Measurements from ENCODE around the gene ASCL2. TPM values are rescaled to one million over a fixed set of nuclear protein-coding genes. Genes with fewer than 3 reads are reported as not detected.

The ASCL2 gene
- total RNA-seq, 1 experiment from 2014 or later, result not detected

DNA sequence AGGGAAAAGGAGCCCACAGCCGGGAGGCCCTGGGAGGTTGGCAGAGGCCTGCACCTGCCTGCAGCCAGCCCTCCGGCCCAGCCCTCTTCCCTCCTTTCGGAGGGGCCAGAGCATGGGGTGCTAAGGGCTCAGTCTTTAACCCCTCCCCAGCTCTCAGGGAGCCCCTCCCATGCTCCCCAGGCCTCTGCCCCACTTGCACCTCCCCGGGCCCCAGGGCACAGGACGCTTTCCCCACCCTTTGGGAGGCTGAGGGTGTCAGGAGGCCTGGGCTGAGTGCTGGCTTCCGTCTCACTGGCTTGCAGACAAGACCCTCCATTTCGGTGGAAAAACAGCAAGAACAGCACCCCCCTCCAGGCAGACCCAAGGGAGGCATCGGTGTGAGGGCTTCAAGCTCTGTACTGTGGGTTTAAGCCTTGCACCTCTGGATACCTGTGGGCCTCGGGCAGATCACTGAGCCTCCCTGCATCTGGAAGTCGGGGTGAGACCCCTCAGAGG is 7.3 kb downstream of the ASCL2 start:
- DNase-seq (ENCODE audit: low read depth), result no peak

GRCh38 chr11:2262301-2263070 is 7.9 kb downstream of the ASCL2 start:
- no peak for DNase-seq (ENCODE audit: low read depth)

DNA sequence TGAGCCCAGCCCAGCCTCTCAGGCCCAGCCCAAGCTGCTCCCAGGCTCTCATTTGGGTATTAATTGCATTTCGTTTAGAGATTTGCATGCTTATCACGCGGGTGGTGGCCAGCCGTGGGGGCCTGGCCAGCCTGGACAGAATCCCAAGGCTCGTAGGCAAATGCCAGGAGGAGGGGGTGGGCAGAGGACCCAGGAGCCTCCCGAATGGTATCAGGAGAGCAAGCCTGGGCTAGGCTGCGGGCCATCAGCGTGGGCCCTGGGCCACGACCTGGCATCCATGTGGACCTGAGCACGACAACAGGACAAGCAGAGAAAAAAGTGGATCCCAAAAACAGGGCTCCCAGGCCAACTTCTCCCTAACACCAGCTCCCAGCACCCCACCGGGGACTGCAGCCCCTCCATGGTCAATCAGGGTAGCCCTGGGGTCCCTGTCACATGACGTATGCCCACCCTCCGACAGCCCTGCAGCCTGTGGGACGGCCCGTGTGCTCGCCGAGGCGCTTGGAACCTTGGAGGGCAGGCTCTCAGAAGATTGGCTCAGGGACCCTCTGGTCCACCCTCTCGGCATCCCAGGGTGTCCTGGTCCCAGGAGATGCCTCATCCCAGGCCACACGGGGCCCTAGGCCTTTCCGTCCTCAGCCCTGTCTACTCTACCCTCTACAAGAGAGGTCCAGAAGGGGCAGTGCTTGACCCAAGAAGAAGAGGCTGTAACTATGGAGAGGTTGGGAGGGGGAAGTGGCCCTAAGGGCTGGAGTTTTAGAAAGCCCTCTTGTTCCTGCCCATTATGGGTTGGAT is 8.8 kb downstream of the ASCL2 start:
- no peak for DNase-seq (ENCODE audit: low read depth)

DNA sequence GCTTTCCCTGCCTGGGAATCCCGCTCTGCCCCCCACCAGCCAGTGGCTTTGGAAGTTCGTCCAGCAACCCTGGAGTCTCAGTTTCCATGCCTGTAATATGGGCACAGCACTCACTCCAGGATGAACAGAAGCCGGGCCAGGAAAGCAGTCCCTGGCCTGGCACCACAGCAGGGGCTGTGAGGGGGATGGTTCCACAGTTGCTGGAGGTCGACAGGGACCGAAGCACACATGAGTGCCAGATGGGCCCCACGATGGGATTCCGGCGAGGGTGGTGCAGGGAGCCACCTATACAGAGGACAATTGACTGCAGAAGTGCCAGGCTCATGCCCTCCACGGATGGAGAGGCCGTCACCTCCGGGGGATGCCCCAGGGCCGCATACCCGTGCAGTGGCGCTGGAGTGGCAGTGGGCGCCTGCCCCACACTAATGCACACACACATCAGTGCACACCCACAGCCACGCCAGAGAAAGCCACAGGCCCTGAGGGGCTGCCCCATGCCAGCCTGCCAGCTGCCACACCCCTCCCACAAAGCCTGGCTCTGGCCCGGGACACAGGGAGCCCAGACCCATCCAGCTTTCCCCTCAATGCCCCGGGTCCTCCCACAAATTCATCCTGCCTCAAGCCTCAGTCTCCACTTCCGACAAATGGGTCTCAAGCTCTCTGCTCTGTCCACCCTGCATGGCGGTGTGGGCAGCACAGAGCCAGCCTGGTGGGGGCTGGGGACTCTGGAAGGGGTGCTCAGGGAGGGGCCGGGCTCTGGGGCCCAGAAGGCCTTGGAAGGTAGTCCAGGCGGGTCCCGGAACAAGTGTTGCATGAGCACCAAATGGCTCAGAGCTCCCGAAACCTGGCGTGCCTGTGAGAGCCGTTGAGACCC is 9.7 kb downstream of the ASCL2 start:
- DNase-seq (ENCODE audit: low read depth), result no peak

DNA sequence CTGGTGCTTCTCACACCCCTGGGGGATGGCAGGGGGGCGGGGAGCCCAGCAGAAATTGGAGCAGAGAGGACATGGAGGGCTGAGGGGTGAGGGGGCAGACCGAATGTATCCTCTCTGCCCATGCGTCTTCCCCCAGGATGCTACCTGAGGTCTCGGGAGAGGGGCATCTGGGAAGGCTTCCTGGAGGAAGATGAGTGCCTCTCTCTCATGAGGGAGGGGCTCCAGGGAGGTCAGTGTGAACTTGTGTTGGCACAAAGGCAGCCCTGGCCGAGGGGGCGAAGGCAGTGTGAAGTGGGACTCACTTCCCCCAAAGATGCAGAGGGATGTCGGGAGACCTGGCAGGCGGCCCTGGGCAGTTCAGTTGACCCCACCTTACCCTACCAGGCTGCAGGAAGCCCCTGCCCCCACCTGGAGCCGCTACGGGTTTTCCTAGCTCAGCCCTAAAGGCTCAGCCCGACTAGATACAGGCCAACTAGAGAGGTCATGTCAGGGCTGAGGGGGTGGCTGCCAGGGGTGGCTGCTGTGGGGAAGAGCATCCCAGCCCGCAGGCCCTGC is 10.4 kb downstream of the ASCL2 start:
- DNase-seq (ENCODE audit: low read depth), result no peak

GRCh38 chr11:2259466-2259830 is 10.9 kb downstream of the ASCL2 start:
- no peak for DNase-seq (ENCODE audit: low read depth)

DNA sequence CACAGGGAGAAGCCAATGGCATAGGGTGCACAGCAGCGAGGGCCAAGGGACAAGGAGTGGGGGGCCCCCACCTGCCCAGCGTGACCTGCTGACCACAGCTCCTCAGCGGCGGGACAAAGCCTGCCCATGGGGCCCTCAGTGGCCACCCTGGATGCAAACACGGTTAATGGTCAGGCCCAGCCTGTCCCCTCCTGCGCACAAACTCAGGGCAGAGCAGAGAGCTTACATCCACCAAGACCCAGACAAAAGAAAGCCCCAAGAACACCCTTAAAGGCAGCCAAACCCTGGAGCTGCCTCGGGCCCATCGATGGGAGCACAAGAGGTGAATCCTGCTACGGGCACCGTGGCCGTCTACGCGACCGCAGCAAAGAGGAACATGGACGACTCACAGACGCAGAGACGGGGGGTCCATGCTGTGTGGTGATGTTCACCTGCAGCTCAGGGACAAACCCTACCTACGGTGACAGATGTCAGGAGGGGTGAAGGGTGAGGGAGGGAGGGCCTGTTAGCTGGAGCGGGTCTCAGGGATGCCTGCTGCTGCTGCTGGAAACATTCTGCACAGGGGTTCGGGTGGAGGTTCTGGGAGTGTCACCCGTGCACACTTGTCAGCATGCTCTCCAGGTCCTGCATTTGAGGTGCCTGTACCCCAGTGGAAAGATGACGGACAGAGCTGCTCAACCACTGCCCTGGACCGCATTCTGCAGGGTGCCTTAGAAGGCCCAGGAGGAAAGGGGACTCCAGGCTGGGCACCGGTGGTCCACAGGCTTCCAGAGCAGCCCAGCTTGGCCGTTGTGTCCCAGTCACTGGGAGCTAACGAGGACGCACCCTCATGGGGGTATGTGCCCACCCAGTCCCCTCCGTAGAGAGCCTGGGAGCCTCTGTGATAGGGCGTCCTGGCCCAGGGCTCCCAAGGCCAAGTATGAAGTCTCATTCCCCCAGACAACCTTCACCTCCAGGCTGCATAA is 11.6 kb downstream of the ASCL2 start:
- no peak for DNase-seq (ENCODE audit: low read depth)

GRCh38 chr11:2256951-2257700 is 13.3 kb downstream of the ASCL2 start:
- DNase-seq (ENCODE audit: low read depth), result no peak

DNA sequence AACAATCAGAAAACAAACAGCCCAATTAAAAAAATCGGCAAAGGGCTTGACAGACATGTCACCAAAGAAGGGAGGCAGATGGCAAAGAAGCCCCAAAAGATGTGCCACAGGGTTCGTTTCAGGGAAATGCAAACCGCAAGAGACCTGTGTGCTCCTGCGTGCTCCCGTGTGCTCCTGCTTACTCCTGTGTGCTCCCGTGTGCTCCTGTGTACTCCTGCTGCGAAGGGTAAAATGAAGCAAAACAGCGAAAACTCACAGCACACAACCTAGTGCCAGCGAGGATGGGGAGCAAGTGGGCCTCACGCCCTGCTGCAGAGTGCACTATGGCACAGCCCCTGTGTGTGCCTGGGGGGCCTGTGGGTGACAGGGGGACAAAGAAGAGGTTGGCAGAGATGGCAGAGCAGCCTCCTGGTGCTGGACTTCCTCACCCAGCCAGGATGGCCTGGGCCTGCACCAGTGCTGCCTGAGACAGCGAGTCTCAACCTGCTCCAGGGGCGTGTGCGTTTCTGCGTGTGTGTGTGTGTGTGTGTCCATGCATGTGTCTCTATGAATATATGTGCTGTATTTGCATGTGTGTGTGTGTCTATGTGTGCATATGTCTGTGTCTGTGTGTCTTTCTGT is 14.0 kb downstream of the ASCL2 start:
- no peak for DNase-seq (ENCODE audit: low read depth)

DNA sequence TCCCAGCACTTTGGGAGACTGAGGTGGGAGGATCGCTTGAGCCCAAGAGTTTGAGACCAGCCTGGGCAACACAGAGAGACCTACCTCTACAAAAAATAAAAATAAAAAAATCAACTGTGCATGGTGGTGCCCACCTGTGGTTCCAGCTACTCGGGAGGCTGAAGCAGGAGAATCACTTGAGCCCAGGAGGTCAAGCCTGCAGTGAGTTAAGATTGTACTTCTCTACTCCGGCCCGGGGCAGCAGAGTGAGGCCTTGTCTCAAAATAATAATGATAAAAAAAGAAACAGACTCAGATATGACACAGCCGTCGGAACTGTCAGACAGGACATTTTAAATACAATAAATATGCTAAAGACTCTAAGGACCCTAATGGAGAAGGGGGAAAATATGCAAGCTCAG is 18.4 kb downstream of the ASCL2 start:
- no peak for DNase-seq (ENCODE audit: low read depth)

GRCh38 chr11:2251138-2251537 is 19.2 kb downstream of the ASCL2 start:
- DNase-seq (ENCODE audit: low read depth), result no peak

DNA sequence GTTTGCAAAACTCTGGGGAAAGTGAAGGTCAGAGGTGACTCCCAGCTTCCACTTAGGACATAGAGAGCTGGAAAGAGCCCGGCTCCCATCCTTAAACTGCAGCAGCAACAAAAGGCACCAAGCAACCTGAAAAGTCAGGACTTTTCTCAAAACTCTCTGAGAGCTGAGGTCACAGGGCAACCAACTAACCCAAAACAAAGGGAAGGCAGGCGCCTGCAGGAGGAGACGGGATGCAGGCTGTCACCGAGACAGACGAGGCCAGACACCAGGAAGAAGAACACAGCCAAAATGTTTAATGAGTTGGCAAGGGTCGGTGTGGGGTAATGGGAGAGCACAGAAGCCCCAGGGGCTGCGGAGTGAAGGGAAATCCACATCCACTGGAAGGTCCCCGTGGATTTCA is 19.9 kb downstream of the ASCL2 start:
- DNase-seq (ENCODE audit: low read depth), result no peak

DNA sequence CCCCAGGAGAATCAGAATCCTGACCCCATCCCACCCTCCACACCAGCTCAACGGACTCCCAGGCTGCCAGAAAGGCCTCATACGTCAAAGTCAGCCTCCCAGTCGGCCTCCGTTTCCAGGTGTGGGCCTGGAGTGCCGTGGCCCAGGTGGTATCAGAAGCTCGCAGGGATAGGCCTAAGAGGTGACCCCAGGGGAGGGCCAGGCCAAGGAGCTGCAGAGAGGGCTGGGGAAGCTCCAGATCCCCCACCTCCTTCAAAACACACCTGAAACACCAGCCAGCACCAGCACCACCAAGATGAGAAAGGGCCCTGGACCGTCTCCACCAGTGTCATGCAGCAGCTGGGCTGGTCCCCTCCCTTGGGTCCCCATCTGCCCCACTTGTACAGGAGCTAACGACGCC is 20.3 kb downstream of the ASCL2 start:
- DNase-seq (ENCODE audit: low read depth), result no peak

GRCh38 chr11:2249189-2249916 is 21.0 kb downstream of the ASCL2 start:
- DNase-seq (ENCODE audit: low read depth), result no peak

DNA sequence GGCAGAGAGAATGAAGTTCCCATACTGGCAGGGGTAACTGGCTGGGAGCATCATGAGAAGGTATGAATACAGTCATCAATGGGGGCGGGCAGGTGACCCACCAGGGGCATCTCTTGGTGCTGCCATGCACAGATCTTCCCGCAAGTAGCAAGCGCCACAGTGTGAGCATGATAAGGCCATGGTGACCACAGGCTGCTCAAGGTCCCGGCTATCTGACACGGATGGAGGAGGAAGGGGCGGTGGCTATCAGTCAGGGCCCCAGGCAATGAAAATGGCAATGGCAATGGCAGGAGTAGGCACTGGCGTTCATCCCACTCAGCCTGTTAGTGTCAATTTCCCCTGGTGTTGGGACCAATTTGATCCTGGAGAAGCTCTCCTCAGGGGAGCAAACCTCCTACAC is 21.6 kb downstream of the ASCL2 start:
- no peak for DNase-seq (ENCODE audit: low read depth)

GRCh38 chr11:2248242-2248641 is 22.1 kb downstream of the ASCL2 start:
- no peak for DNase-seq (ENCODE audit: low read depth)

GRCh38 chr11:2247496-2247895 is 22.9 kb downstream of the ASCL2 start:
- no peak for DNase-seq (ENCODE audit: low read depth)

DNA sequence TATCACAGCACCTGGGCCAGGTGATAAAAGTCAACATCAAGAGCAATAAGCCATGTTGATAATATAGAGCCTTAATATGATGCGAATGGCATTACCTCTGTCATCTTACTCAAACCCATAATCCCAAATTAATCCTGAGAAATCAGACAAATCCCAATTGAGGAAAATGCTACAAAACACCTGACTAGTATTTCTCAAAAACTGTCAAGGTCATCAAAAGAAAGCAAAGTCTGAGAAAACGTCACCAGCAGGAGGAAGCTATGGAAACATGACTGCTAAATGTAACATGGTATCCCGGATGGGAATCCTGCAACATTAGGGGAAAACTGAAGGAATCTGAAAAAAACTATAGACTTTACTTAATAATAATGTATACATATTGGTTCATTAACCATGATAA is 29.6 kb downstream of the ASCL2 start:
- DNase-seq (ENCODE audit: low read depth), result no peak
